KG1 (cell line): ENCODE results near the gene ENTPD6.

Experiments
- DNase-seq: peaks from one replicate; lab custom pipeline; 2025; lab: John Stamatoyannopoulos, UW

ENTPD6 gene

GRCh38 chr20:25209400-25209799 lies 13.9 kb downstream of the ENTPD6 start:
- no peak for DNase-seq

GRCh38 chr20:25209911-25210310 lies 14.4 kb downstream of the ENTPD6 start:
- DNase-seq: no peak

- DNase-seq: no peak
Observed at GRCh38 chr20:25211273-25211672, 15.8 kb downstream of the ENTPD6 start.

GRCh38 chr20:25212242-25212641 lies 16.7 kb downstream of the ENTPD6 start:
- DNase-seq: no peak

GRCh38 chr20:25213566-25214425 lies 18.3 kb downstream of the ENTPD6 start:
- DNase-seq: no peak

- no peak for DNase-seq
Observed at GRCh38 chr20:25214426-25214790, 18.9 kb downstream of the ENTPD6 start.

- no peak for DNase-seq
Observed at GRCh38 chr20:25214819-25215218, 19.3 kb downstream of the ENTPD6 start.

- no peak for DNase-seq
Observed at GRCh38 chr20:25215521-25215920, 20.0 kb downstream of the ENTPD6 start.

GRCh38 chr20:25216199-25216945 lies 20.9 kb downstream of the ENTPD6 start:
- no peak for DNase-seq

- DNase-seq: no peak
Observed at GRCh38 chr20:25217161-25218108, 21.9 kb downstream of the ENTPD6 start.

- DNase-seq: no peak
Observed at GRCh38 chr20:25218109-25218486, 22.6 kb downstream of the ENTPD6 start.

- no peak for DNase-seq
Observed at GRCh38 chr20:25218492-25218891, 23.0 kb downstream of the ENTPD6 start.

- DNase-seq: no peak
Observed at GRCh38 chr20:25219365-25219764, 23.9 kb downstream of the ENTPD6 start.

- DNase-seq: no peak
Observed at GRCh38 chr20:25220021-25220730, 24.7 kb downstream of the ENTPD6 start.

GRCh38 chr20:25220810-25221591 lies 25.5 kb downstream of the ENTPD6 start:
- DNase-seq: no peak

- DNase-seq: no peak
Observed at GRCh38 chr20:25221592-25222460, 26.3 kb downstream of the ENTPD6 start.

- DNase-seq: no peak
Observed at GRCh38 chr20:25222461-25223178, 27.1 kb downstream of the ENTPD6 start.

- no peak for DNase-seq
Observed at GRCh38 chr20:25223179-25223661, 27.7 kb downstream of the ENTPD6 start.
